ENCODE data around the gene GNAS.
"Not testable (repeated sequence)": the region's sequence is repeated elsewhere in the genome, so short reads cannot be mapped to it uniquely, and the experiment has no call there.

Gene GNAS

GRCh38 chr20:58938078-58938477 lies 85.6 kb downstream of the GNAS start:
- no peak for DNase-seq

DNA sequence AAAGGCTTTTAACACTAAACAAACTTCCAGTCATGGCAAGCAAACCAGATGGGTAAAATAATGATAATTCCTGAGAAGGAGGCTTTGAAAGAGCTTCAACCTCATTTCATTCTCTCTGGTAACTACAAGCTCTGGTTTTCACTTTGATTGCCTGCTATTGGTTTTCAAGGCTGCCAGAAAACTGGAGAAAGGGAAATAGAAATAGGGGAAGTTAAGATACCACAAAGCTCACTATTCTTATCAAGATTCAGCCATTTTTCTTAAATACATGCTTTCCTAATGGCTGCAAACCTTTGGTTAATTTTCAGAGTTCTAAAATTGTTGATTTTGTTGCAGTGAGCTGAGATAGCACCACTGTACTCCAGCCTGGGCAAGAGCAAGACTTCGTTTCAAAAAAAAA lies 86.0 kb downstream of the GNAS start:
- no peak for DNase-seq

- DNase-seq = no peak
These were observed 89.0 kb downstream of the GNAS start for GRCh38 chr20:58941471-58941870.

DNA sequence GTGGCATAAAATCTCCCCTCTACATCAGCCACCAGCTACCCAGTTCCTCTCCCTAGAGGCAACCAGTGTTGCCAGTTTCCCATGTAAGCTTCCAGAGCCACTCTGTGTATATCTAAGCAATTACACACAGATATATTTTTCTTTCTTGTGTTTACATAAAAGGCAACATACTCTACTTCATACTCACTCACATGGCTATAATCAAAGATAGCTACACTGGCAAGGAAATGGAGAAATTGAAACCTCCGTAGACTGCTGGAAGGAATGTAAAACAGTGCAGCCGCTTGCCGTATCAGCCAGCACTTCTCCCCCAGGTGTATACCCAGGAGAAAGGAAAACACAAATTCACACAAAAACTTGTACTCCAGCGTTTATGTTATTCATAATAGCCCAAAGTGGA lies 90.0 kb downstream of the GNAS start:
- no peak for DNase-seq

DNA sequence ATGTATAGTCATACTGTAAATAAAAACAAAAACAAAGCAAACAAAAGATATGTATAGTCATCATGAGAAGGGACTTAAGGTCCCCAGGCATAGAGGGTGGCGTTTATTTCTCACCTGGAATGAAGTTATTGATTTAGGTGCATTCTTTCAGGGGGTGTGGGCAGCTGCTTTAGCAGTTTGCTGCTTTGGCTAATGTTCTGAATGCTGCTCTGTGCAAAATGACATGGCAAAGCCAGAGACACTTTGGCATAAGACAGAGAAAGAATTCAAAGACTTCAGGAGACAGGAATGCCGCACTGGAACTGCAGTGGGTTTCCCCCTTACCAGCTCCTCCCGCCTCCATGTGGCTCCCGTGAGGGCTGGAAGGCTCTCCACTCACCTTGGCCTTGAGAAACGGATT lies 92.1 kb downstream of the GNAS start:
- DNase-seq = no peak

GRCh38 chr20:58945965-58946631 lies 93.6 kb downstream of the GNAS start:
- no peak for DNase-seq

DNA sequence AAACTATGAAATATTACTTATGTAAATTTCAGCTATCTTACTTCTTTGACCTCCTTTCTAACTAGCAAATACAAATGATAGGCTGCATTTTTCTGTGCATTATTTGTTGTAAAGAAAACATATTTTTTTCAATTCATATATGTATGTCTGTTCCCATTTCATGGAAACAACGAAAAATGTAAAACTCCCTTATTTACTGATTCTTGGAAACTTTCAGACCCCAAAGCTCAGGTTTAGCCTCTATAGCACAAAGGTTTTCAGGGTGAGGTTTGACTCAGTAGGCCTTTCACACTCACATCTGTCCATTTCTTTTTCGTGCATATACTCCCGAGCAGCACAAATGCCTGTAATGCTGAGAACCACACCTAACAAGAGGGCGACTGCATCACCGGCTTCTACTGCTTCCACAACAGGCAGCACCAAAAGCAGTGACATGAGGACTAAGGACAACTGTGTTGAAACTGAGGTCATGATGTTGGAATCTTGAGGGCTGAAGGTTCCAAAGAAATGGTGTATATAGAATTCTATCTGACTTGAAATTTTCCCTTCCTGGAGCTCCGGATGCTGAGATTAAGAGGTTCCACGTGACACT lies 95.4 kb downstream of the GNAS start:
- DNase-seq = not testable (repeated sequence)

- no peak for DNase-seq
These were observed 98.1 kb downstream of the GNAS start for GRCh38 chr20:58950603-58951002.

GRCh38 chr20:58953050-58953449 lies 100.5 kb downstream of the GNAS start:
- DNase-seq = no peak

GRCh38 chr20:58956078-58956477 lies 103.6 kb downstream of the GNAS start:
- DNase-seq = no peak

DNA sequence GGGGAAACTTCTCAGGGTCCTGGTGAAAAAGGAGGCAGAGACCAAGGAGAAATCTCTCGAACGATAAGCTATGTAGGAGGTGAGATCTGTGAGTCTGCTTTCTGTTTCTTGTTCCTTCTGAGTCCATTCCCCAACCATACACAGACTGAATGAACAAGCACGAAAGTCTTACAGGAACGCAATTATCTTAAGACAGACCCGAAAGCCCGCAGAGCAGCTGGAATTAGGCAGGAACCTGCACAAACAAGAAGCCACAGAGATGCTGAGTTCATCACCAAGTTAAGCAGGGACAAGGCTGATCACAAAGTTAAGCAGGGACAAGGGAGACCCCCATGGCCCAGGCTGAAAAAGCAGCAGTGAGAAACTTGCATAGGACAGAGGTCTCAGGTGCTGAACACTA lies 107.1 kb downstream of the GNAS start:
- DNase-seq = no peak
